D721Med (cell line): Measurements from ENCODE around the gene DNAJC5G.
"Not testable (repeated sequence)": the region's sequence is repeated elsewhere in the genome, so short reads cannot be mapped to it uniquely, and the experiment has no call there.

Experiments used
- DNase-seq: peaks from one replicate; pipeline ENCODE4 v3.0.0; 2011; ENCODE audit warnings: low spot score; ENCODE audit not compliant: insufficient read length
- FAIRE-seq: peaks from 2 replicates; lab custom pipeline; 2011; peaks lifted over from hg19 to GRCh38; lab: Jason Lieb, UNC
- CTCF ChIP-seq: IDR thresholded peaks from 2 replicates; pipeline ENCODE4 v1.5.1; 2012; ENCODE audit warnings: mild to moderate bottlenecking, control low read depth; ENCODE audit not compliant: insufficient read depth; ENCODE audit errors: missing control alignments

DNAJC5G gene

DNA sequence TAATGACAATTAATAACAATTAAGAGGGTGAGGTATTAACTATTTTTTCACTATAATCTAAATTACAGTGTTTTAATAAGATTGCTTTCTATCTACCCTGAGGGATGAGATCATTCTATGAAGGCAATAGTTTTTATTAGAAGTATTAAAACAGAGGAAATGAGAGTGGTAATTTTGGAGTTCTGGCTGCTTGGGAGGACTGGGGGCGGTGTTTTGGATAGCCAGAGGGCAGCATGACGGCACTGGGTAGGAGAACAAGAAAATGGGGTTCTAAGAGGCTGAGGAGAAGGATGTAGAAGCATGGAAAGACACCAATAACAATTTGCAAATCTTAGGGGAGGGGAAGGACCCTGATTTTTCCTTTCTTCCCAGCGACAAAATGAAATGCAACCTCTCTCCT lies 5.1 kb upstream of the DNAJC5G start:
- FAIRE-seq: no peak
- no peak for TF ChIP-seq CTCF

GRCh38 chr2:27270670-27271069 lies 4.6 kb upstream of the DNAJC5G start:
- no peak for FAIRE-seq
- no peak for DNase-seq
- TF ChIP-seq CTCF: no peak

More for the DNA sequence above, 5.1 kb upstream of the DNAJC5G start:
- DNase-seq: no peak

DNA sequence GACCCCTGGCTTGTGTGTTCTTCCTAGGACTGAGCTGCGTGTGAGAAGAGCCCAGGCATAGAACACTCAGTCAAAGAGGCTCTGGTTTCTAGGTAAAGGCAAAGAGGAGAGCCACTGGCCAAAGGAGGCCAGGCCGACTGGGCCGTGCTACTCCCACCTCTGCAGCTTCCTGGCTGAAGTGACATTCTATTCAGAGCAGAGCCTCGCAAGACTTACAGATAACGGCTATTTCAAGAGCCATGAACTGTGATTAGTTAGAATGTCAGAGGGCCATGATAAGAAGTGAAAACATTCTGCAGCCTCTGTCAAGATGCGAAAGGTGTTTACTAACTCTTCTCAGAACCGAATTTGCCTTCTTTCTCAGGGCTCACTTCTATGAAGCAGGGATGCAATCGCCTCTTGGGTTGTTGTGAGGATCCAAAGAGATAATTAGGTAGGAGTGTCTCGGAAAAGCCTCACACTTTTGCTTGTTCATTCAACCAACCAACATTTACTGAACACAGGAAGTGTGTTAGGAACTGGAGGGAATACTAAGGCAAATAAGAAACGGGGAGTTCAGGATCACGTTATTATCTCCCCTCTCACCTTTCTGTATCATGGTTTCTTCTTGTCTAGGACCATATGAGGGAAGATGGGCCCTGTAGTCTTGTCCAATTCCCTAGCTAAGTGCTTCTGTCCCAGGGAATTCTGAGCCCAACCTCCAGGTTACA lies 3.4 kb upstream of the DNAJC5G start:
- no peak for FAIRE-seq
- no peak for TF ChIP-seq CTCF
- DNase-seq: no peak

DNA sequence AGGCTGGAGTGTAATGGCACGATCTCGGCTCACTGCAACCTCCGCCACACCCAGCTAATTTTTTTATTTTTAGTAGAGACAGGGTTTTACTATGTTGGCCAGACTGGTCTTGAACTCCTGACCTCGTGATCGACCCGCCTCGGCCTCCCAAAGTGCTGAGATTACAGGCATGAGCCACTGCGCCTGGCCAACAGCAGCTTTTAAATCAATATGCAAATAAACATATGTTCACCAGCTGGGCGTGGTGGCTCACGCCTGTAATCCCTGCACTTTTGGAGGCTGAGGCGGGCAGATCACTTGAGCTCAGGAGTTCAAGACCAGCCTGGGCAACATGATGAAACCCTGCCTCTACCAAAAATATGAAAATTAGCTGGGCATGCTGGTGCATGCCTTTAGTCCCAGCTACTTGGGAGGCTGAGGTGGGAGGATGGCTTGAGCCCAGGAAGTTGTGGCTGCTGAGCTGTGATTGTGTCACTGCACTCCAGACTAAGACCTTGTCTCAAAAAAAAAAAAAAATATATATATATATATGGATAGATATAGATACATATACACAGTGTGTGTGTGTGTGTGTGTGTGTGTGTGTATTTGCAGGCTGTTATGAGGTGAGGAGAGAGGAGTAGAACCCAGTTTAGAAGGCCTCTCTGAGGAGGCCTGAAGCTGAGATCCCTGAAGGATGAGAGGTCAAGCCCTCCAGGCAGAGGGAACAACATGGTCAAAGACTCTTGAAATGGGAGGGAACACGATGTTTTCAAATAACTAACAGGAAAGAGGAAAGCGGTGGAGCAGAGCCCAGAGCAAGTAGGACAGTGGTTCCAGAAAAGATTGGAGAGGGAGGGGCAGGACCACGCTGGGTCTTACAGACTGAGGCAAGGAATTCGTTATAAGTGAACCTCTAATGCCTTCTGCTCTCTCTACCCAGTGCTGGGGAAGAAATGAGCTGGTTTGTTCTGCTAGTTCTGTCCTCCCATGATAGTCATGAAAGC lies 2.4 kb upstream of the DNAJC5G start:
- not testable (repeated sequence) for FAIRE-seq, DNase-seq

GRCh38 chr2:27278010-27278409 lies 2.8 kb downstream of the DNAJC5G start:
- DNase-seq: no peak
- no peak for FAIRE-seq
- TF ChIP-seq CTCF: no peak

GRCh38 chr2:27280826-27281225 lies 5.6 kb downstream of the DNAJC5G start:
- DNase-seq (no peak), FAIRE-seq (no peak)
- TF ChIP-seq CTCF: no peak

- no peak for FAIRE-seq
- TF ChIP-seq CTCF: no peak
- DNase-seq: no peak
These were observed 6.2 kb downstream of the DNAJC5G start for GRCh38 chr2:27281442-27281841.
